Liver (tissue), 9 donors: ENCODE results near the gene GMEB2. TPM values are rescaled to one million over a fixed set of nuclear protein-coding genes. Genes with fewer than 3 reads are reported as not detected.

Experiments used
- DNase-seq: peaks from one replicate; pipeline ENCODE4 v3.0.0-alpha.2; 2017; ENCODE audit warnings: low spot score
- H3K27ac ChIP-seq, 2 donors: one replicate each; pipeline ENCODE4 v1.7.0; 2013; ENCODE audit warnings: inconsistent platforms in 2 of 2, low read length in 2 of 2, control low read depth in 1 of 2, low read depth in 1 of 2, mild to moderate bottlenecking in 1 of 2
- H3K27me3 ChIP-seq, 4 donors: one replicate each; pipeline versions ENCODE4 v1.6.1 to v1.7.0; 2013; ENCODE audit warnings: low read length in 3 of 4, inconsistent platforms in 1 of 4, mild to moderate bottlenecking in 1 of 4, moderate library complexity in 1 of 4; ENCODE audit not compliant: control insufficient read depth in 4 of 4, insufficient read depth in 4 of 4
- H3K36me3 ChIP-seq, 4 donors: one replicate each; pipeline versions ENCODE4 v1.6.1 to v1.7.0; 2013; ENCODE audit warnings: low read length in 3 of 4, mild to moderate bottlenecking in 3 of 4, low read depth in 1 of 4, moderate library complexity in 1 of 4; ENCODE audit not compliant: control insufficient read depth in 4 of 4, insufficient read depth in 3 of 4
- H3K4me1 ChIP-seq, 4 donors: one replicate each; pipeline versions ENCODE4 v1.6.1 to v1.7.0; 2013; ENCODE audit warnings: low read length in 3 of 4, mild to moderate bottlenecking in 3 of 4, moderate library complexity in 1 of 4; ENCODE audit not compliant: control insufficient read depth in 4 of 4, insufficient read depth in 4 of 4
- H3K4me3 ChIP-seq, 3 donors: one replicate each; pipeline versions ENCODE4 v1.6.1 to v1.7.0; 2013; ENCODE audit warnings: low read length in 3 of 3, control low read depth in 1 of 3, low read depth in 1 of 3, mild to moderate bottlenecking in 1 of 3
- H3K9ac ChIP-seq, 2 donors: one replicate each; pipeline ENCODE4 v1.7.0; 2013; ENCODE audit warnings: low read length in 2 of 2, mild to moderate bottlenecking in 2 of 2, moderate library complexity in 2 of 2, control low read depth in 1 of 2, low read depth in 1 of 2
- H3K9me3 ChIP-seq, 4 donors: one replicate each; pipeline versions ENCODE4 v1.6.1 to v1.7.0; 2013; ENCODE audit warnings: low read length in 3 of 4; ENCODE audit not compliant: control insufficient read depth in 4 of 4
- EGR1 ChIP-seq, 2 donors: IDR thresholded peaks; 2 replicates each; pipeline ENCODE4 v1.6.1; 2016 to 2018; ENCODE audit warnings: antibody characterized with exemption in 2 of 2, low read depth in 2 of 2
- FOXA1 ChIP-seq: IDR thresholded peaks from 2 replicates; pipeline ENCODE4 v1.6.1; 2016; ENCODE audit warnings: antibody characterized with exemption
- FOXA2 ChIP-seq: IDR thresholded peaks from 2 replicates; pipeline ENCODE4 v1.6.1; 2016; ENCODE audit warnings: antibody characterized with exemption
- GABPA ChIP-seq, 2 donors: IDR thresholded peaks in 1 of 2; conservative IDR thresholded peaks in 1 of 2; 2 replicates each; pipeline ENCODE4 v1.6.1; 2016; ENCODE audit warnings: antibody characterized with exemption in 2 of 2, mild to moderate bottlenecking in 1 of 2, moderate library complexity in 1 of 2
- HNF4A ChIP-seq, 2 donors: conservative IDR thresholded peaks; 2 replicates each; pipeline ENCODE4 v1.6.1; 2016; ENCODE audit warnings: antibody characterized with exemption in 2 of 2, mild to moderate bottlenecking in 2 of 2
- HNF4G ChIP-seq: IDR thresholded peaks from 2 replicates; pipeline ENCODE4 v1.6.1; 2016; ENCODE audit warnings: antibody characterized with exemption
- JUND ChIP-seq, 2 donors: IDR thresholded peaks; 2 replicates each; pipeline ENCODE4 v1.6.1; 2016; ENCODE audit warnings: antibody characterized with exemption in 2 of 2
- NR2F2 ChIP-seq: IDR thresholded peaks from 2 replicates; pipeline ENCODE4 v1.6.1; 2016; ENCODE audit warnings: antibody characterized with exemption
- RAD21 ChIP-seq, 2 donors: IDR thresholded peaks; 2 replicates each; pipeline ENCODE4 v1.6.1; 2016; ENCODE audit warnings: antibody characterized with exemption in 2 of 2, mild to moderate bottlenecking in 2 of 2
- RXRA ChIP-seq, 2 donors: IDR thresholded peaks; 2 replicates each; pipeline ENCODE4 v1.6.1; 2017 to 2018; ENCODE audit warnings: antibody characterized with exemption in 2 of 2, mild to moderate bottlenecking in 1 of 2
- SP1 ChIP-seq: IDR thresholded peaks from 2 replicates; pipeline ENCODE4 v1.6.1; 2018; ENCODE audit warnings: antibody characterized with exemption, mild to moderate bottlenecking
- TAF1 ChIP-seq: conservative IDR thresholded peaks from 2 replicates; pipeline ENCODE4 v1.6.1; 2016; ENCODE audit warnings: antibody characterized with exemption, mild to moderate bottlenecking
- YY1 ChIP-seq: IDR thresholded peaks from 2 replicates; pipeline ENCODE4 v1.6.1; 2016; ENCODE audit warnings: antibody characterized with exemption, mild to moderate bottlenecking
- WGBS: extraction: QIAGEN DNeasy Blood & Tissue Kit; methylation state at CpG from one replicate; pipeline ENCODE4 v1.1.7; 2013; 5-methylcytosine and 5-hydroxymethylcytosine counted together
- polyA plus RNA-seq, 2 donors: library from polyadenylated mRNA; stranded (reverse) in 1 of 2; unstranded in 1 of 2; fragments of 200-250 nt in 1 of 2; fragments of >200 nt in 1 of 2; fragmentation: Nextera tagmentation in 1 of 2; extraction: Ambion mirVana in 1 of 2; gene quantifications; one replicate each; pipeline versions ENCODE4 v1.2.1 to v1.2.3, GENCODE V29; 2013 to 2015
- total RNA-seq, 2 donors: library from RNA; depleted of rRNA; stranded (reverse); fragments of >200 nt; gene quantifications; one replicate each; pipeline ENCODE4 v1.2.3, GENCODE V29; 2014
- TF ChIP-seq, protein P1 (sequence below): IDR thresholded peaks from 2 replicates; pipeline ENCODE4 v1.6.1; 2016; ENCODE audit warnings: antibody characterized with exemption
- TF ChIP-seq, protein P2 (sequence below): IDR thresholded peaks from 2 replicates; pipeline ENCODE4 v1.6.1; 2016; ENCODE audit warnings: antibody characterized with exemption
- TF ChIP-seq, protein P3 (sequence below): IDR thresholded peaks from 2 replicates; pipeline ENCODE4 v1.6.1; 2016; ENCODE audit warnings: antibody characterized with exemption
- TF ChIP-seq, protein P4 (sequence below): IDR thresholded peaks from 2 replicates; pipeline ENCODE4 v1.6.1; 2016; ENCODE audit warnings: antibody characterized with exemption, mild to moderate bottlenecking
- TF ChIP-seq, protein P5 (sequence below): fragments of 150-350 bp; IDR thresholded peaks from 2 replicates; pipeline ENCODE4 v1.5.1; 2017; ENCODE audit warnings: improper control_type of control experiment, low read depth, low read length; ENCODE audit not compliant: missing input control
- donor health status: healthy.
- donor health status: healthy.
- donor health status: healthy.
- donor health status: healthy.
- donor health status: healthy.

Gene GMEB2
- total and polyA plus RNA-seq, 4 donors = 1.3 to 8.6 (median 5.3) TPM

DNA sequence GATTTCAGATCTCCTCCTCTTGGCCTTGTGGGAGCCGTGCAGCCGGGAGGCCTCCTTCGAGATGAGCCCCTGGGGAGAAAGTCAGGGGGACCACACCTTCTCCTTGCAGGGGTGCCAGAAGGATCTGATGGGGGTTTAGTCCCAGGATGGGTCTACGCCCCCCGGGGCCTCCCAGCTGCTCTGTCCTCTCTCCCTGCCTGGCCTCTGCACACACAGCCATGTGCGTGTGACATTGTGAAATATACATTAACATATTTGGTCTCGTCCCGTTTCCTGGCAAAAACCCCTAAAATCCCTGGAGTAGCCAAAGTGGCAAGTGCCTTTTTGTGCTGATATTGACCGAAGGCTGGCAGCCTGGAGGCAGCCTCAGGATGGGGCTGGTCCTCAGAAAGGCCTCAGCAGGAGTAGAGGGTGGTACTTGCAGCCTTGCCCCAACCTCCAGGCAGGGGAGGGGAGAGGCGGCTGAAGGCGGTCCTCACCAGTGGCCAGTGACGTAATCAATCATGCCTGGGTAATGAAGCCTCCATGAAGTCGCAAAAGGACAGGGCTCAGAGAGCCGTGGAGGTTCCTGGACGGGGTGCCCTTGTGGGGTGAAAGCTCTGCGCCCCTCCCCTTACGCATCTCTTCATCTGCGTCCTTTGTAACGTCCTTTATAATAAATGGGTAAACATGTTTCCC lies 47.7 kb downstream of the GMEB2 start:
- WGBS = 84% methylated on average over 19 of the region's 19 CpGs
- Histone ChIP-seq H3K27me3 (peaks cover 0 to 2% (median 0%) of the 10 kb centered on the region in 4 donors), H3K9ac (no peak overlapping the region), H3K4me1 (peaks cover 3 to 13% (median 9%) of the 10 kb centered on the region in 4 donors), H3K36me3 (no peaks in the 10 kb centered on the region), H3K9me3 (no peaks in the 10 kb centered on the region), H3K4me3 (no peak overlapping the region), H3K27ac (no peak overlapping the region)
- TF ChIP-seq EGR1 (IDR thresholded peaks at IDR 0.05; ENCODE audit: low read depth in 2 of 2) (no peak), RXRA (IDR thresholded peaks at IDR 0.05) (no peak), GABPA (IDR thresholded peaks at IDR 0.05 in 1 of 2, conservative IDR thresholded peaks at IDR 0.05 in 1 of 2) (no peak), SP1 (no peak), HNF4G (no peak), FOXA2 (no peak), YY1 (no peak), TAF1 (no peak), NR2F2 (no peak), HNF4A (conservative IDR thresholded peaks at IDR 0.05) (no peak), FOXA1 (no peak), RAD21 (IDR thresholded peaks at IDR 0.05) (no peak), JUND (IDR thresholded peaks at IDR 0.05) (no peak)
- TF ChIP-seq, protein P1, sequence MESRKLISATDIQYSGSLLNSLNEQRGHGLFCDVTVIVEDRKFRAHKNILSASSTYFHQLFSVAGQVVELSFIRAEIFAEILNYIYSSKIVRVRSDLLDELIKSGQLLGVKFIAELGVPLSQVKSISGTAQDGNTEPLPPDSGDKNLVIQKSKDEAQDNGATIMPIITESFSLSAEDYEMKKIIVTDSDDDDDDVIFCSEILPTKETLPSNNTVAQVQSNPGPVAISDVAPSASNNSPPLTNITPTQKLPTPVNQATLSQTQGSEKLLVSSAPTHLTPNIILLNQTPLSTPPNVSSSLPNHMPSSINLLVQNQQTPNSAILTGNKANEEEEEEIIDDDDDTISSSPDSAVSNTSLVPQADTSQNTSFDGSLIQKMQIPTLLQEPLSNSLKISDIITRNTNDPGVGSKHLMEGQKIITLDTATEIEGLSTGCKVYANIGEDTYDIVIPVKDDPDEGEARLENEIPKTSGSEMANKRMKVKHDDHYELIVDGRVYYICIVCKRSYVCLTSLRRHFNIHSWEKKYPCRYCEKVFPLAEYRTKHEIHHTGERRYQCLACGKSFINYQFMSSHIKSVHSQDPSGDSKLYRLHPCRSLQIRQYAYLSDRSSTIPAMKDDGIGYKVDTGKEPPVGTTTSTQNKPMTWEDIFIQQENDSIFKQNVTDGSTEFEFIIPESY = no peak
- TF ChIP-seq, protein P2, sequence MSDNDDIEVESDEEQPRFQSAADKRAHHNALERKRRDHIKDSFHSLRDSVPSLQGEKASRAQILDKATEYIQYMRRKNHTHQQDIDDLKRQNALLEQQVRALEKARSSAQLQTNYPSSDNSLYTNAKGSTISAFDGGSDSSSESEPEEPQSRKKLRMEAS = no peak
- TF ChIP-seq, protein P3, sequence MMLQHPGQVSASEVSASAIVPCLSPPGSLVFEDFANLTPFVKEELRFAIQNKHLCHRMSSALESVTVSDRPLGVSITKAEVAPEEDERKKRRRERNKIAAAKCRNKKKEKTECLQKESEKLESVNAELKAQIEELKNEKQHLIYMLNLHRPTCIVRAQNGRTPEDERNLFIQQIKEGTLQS = no peak
- TF ChIP-seq, protein P4, sequence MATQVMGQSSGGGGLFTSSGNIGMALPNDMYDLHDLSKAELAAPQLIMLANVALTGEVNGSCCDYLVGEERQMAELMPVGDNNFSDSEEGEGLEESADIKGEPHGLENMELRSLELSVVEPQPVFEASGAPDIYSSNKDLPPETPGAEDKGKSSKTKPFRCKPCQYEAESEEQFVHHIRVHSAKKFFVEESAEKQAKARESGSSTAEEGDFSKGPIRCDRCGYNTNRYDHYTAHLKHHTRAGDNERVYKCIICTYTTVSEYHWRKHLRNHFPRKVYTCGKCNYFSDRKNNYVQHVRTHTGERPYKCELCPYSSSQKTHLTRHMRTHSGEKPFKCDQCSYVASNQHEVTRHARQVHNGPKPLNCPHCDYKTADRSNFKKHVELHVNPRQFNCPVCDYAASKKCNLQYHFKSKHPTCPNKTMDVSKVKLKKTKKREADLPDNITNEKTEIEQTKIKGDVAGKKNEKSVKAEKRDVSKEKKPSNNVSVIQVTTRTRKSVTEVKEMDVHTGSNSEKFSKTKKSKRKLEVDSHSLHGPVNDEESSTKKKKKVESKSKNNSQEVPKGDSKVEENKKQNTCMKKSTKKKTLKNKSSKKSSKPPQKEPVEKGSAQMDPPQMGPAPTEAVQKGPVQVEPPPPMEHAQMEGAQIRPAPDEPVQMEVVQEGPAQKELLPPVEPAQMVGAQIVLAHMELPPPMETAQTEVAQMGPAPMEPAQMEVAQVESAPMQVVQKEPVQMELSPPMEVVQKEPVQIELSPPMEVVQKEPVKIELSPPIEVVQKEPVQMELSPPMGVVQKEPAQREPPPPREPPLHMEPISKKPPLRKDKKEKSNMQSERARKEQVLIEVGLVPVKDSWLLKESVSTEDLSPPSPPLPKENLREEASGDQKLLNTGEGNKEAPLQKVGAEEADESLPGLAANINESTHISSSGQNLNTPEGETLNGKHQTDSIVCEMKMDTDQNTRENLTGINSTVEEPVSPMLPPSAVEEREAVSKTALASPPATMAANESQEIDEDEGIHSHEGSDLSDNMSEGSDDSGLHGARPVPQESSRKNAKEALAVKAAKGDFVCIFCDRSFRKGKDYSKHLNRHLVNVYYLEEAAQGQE = no peak
- TF ChIP-seq, protein P5, sequence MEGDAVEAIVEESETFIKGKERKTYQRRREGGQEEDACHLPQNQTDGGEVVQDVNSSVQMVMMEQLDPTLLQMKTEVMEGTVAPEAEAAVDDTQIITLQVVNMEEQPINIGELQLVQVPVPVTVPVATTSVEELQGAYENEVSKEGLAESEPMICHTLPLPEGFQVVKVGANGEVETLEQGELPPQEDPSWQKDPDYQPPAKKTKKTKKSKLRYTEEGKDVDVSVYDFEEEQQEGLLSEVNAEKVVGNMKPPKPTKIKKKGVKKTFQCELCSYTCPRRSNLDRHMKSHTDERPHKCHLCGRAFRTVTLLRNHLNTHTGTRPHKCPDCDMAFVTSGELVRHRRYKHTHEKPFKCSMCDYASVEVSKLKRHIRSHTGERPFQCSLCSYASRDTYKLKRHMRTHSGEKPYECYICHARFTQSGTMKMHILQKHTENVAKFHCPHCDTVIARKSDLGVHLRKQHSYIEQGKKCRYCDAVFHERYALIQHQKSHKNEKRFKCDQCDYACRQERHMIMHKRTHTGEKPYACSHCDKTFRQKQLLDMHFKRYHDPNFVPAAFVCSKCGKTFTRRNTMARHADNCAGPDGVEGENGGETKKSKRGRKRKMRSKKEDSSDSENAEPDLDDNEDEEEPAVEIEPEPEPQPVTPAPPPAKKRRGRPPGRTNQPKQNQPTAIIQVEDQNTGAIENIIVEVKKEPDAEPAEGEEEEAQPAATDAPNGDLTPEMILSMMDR = no peak
- no peak for DNase-seq
